A673 (cell line): Measurements from ENCODE around the gene TRPC4AP.

Experiments
- EZH2 ChIP-seq: fragments of 200-600 bp; sonication (generic); IDR thresholded peaks from 2 replicates; pipeline ENCODE4 v1.6.1; 2017; ENCODE audit warnings: borderline replicate concordance, low read depth, mild to moderate bottlenecking, mixed read lengths, antibody characterized with exemption, low read length; ENCODE audit not compliant: poor library complexity, severe bottlenecking
- TF ChIP-seq, protein P1 (sequence below): fragments of 300-800, 200-600 bp; sonication (generic); conservative IDR thresholded peaks from 2 replicates; pipeline ENCODE4 v1.5.1; 2017; ENCODE audit warnings: low read depth, mild to moderate bottlenecking, antibody characterized with exemption, low read length, moderate library complexity, mixed read lengths

DNA sequence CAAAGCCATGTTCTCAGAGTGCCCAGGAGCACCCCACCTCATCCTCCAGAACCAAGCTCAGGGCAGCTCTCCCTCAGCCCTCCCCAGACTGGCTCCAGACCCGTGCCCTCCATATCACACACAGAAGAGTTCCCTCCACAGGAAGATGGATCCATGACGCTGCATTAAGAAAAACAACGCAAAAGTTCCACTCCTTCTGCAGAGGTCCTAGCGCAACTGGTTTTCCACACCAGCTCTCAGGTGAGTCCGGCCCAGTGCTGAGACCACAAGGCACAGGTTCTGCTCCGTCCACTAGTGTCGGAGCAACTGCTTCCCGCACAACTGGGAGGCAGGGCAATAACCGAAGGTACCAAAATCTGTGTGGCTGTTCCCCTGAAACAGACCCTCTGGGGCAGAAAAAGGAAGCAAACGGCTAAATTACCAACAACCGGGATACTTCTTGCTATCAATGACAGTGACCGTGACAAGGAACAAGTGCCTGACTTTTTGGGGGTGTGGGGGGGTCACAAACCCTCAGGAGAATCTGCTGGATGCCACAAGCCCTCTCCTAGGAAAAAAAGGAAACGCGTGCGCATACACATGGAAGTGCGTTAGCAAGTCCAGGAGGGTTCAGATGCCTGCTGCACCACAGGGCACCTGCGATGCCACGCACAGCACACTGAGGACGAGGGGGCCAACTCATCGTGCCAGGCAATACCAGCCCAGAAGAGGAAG is 87.7 kb downstream of the TRPC4AP start:
- TF ChIP-seq, protein P1, sequence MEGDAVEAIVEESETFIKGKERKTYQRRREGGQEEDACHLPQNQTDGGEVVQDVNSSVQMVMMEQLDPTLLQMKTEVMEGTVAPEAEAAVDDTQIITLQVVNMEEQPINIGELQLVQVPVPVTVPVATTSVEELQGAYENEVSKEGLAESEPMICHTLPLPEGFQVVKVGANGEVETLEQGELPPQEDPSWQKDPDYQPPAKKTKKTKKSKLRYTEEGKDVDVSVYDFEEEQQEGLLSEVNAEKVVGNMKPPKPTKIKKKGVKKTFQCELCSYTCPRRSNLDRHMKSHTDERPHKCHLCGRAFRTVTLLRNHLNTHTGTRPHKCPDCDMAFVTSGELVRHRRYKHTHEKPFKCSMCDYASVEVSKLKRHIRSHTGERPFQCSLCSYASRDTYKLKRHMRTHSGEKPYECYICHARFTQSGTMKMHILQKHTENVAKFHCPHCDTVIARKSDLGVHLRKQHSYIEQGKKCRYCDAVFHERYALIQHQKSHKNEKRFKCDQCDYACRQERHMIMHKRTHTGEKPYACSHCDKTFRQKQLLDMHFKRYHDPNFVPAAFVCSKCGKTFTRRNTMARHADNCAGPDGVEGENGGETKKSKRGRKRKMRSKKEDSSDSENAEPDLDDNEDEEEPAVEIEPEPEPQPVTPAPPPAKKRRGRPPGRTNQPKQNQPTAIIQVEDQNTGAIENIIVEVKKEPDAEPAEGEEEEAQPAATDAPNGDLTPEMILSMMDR: no peak
- no peak for TF ChIP-seq EZH2
